Measurements from ENCODE around the gene TCHP.
"Not testable (repeated sequence)": the region's sequence is repeated elsewhere in the genome, so short reads cannot be mapped to it uniquely, and the experiment has no call there.

TCHP gene, protein sequence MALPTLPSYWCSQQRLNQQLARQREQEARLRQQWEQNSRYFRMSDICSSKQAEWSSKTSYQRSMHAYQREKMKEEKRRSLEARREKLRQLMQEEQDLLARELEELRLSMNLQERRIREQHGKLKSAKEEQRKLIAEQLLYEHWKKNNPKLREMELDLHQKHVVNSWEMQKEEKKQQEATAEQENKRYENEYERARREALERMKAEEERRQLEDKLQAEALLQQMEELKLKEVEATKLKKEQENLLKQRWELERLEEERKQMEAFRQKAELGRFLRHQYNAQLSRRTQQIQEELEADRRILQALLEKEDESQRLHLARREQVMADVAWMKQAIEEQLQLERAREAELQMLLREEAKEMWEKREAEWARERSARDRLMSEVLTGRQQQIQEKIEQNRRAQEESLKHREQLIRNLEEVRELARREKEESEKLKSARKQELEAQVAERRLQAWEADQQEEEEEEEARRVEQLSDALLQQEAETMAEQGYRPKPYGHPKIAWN

GRCh38 chr12:109899783-109900751 is at the start of gene TCHP:
TSS of gene TCHP (plus strand) at chr12:109900274. CDS start at chr12:109903027, 2,753 bp downstream.
- DNase-seq, result peak; percentile 47

DNA sequence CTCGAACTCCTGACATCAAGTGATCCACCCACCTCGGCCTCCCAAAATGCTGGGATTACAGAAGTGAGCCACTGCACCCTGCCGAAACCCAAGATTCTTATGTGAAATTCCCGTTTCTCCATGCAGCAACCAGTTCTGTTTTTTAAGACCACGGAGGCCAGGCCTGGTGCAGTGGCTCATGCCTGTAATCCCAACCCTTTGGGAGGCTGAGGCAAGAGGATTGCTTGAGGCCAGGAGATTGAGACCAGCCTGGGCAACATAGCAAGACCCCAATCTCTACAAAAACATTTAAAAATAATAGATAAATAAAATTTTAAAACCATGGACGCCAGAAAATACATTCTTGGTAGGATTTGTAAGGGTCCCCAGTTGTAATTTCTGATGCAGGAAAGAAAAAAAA is 49.6 kb upstream of the TCHP start:
- DNase-seq, result not testable (repeated sequence)

DNA sequence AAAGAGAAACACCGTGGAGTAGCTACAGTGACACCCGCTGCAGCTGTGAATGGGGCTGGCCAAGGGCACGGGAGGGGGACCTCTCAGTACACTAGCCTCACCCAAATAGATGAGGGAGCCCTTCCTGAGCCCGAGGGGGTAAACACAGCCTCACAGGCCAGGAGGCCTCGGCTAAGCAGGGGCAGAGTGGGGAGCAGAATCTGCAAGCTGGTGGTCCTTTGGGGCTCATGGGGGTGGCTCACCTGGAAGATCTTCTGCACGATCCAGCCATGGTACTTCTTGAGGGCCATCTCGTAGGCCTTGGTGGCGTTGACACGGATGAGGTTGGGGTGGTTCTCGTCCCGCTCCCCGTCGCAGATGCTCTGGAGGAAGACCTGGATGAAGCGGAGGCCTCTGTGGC is 44.7 kb upstream of the TCHP start:
- no peak for DNase-seq

DNA sequence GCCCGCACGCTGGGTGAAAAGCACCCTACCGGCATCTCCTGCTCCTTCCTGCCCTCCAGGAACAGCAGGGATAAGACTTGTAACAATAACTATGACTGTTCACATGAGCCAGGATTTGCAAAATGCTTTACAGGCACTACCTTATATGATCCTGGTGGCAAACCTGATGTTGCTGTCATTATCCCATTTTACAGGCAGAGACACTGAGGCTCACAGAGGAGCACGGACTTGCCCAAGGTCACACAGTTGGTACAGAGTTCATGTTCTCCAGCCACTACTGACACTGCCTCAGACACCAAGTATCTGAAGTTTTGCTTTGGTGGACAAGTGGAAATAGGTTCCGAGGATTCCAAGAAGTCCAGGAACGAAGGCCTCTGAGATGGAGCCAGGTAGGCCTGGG is 42.4 kb upstream of the TCHP start:
- DNase-seq, result no peak

- DNase-seq, result no peak
These were observed 41.3 kb upstream of the TCHP start for GRCh38 chr12:109858764-109859163.

DNA sequence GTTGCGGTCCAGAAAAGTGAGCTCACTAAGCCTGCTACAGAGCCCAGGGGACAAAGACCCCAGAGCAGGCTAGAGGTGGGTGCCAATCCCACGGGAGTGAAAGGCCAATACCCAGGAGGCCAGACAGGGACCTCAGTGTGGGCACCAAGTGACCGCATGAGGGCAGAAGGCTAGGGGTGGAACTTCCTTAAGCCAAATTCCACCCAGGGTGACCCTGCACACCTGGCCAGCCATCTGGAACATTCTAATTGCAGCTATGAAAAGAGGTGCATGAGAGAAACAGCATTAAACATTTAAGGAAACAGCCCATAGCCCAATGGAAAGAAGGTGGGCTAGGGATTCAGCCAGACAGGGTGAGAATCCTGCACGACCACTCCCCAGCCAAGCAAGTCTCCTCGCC is 39.1 kb upstream of the TCHP start:
- DNase-seq, result no peak

GRCh38 chr12:109861689-109862314 is 38.3 kb upstream of the TCHP start:
- no peak for DNase-seq

- DNase-seq, result not testable (repeated sequence)
These were observed 37.6 kb upstream of the TCHP start for GRCh38 chr12:109862491-109862890.

DNA sequence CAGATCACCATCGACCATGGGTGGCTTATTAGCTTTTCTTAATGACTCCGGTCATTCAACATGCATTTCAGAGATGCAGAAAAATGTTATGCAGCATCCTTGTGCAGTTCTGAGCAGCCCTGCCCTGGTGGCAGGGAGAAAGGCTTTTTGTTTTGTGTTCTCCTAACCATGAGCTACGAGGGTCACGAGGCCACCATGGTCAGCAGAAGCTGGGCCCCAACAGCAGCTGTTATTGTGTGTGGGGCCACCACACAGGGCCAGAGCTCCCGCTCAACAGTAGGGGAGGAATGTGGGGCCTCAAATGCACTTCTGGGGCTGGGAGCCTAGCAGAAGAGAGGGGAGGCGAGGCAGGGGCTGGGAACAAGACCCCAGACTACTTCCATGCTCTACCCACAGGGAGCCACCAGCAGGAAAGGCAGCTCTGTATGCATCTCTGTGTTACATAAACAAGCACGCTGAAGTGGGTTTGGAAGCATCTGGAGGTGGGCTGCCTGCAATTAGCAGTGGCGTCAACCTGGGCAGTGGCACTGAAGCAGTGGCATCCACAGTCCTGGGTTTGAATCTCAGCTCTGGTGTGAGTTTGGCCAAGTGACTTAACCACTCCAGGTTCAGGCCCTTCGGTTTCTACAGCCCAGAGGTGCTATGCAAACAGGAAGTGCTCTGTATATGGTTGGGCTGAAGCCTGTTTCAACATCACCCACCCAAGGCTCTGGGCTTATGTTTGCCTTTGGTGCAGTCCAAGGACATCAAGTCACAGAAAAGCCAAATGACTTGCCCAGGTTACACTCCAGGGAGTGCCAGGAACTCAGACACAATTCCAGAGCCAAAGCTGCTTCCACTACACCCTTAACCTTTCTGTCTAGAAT is 36.0 kb upstream of the TCHP start:
- no peak for DNase-seq

- no peak for DNase-seq
These were observed 35.2 kb upstream of the TCHP start for GRCh38 chr12:109864916-109865315.

GRCh38 chr12:109868182-109869051 is 31.7 kb upstream of the TCHP start:
- no peak for DNase-seq

DNA sequence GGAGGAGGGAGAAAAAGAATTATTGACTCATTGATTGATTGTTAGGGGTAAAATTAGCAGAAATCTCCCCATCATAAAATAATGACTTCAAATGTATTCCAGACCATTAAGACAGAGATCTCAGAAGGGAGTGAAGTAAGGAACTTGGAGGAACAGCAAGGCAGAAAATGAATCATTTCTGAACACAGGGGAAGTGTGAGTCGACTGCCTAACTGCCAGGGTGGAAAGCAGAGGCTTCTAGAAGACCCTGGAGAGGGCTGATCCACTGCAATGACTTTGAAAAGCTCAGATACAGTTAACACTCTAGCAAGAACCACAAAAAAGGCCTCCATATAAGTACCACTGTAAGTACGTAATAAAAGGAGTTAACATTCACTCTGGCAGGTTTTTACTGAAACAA is 29.4 kb upstream of the TCHP start:
- no peak for DNase-seq

GRCh38 chr12:109871668-109872314 is 28.3 kb upstream of the TCHP start:
- no peak for DNase-seq

GRCh38 chr12:109873653-109874052 is 26.4 kb upstream of the TCHP start:
- DNase-seq, result no peak

GRCh38 chr12:109875572-109876131 is 24.4 kb upstream of the TCHP start:
- DNase-seq, result no peak

GRCh38 chr12:109876406-109876805 is 23.7 kb upstream of the TCHP start:
- DNase-seq, result no peak

- no peak for DNase-seq
These were observed 22.4 kb upstream of the TCHP start for GRCh38 chr12:109877504-109878246.

DNA sequence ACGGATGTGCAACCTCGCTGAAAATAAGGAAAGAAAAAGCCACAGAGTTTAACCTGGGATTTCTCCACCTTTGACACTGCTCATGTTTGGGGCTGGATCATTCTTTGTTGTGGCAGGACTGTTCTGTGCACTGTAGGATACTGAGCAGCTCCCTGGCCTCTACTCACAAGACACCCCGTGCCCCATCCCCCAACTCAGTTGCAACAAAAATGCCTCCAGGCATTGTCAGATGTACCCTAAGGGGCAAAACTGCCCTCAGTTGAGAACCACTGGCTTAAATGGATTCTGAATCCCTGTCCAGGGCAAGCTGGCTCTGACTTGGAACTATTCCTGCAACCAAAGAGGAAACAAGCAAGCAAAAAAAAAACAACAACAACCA is 21.8 kb upstream of the TCHP start:
- DNase-seq, result no peak

DNA sequence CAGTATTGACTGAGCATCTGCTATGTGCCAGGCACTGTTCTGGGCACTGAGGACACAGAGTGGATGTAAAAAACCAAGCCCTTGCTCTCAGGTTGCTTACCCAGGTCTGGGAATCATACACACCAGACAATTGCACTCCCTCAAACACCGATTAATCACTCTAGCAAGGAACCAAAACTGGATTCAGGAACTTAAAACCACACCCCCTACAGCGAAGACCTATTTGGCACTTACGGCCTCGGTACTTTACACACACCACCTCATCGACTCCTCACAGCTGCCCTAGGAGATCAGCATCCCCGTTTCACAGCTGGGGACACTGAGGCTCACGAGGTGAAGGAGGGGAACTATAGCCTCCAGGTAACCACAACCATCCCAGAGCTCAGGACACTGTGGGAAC is 21.3 kb upstream of the TCHP start:
- no peak for DNase-seq
